ENCODE results near the gene CDH16.

CDH16 gene

GRCh38 chr16:66903544-66904427 lies 14.9 kb downstream of the CDH16 start:
- no peak for DNase-seq
- Histone ChIP-seq H3K27ac (peak overlapping the region; percentile 99), H3K36me3 (no peaks in the 10 kb centered on the region)

DNA sequence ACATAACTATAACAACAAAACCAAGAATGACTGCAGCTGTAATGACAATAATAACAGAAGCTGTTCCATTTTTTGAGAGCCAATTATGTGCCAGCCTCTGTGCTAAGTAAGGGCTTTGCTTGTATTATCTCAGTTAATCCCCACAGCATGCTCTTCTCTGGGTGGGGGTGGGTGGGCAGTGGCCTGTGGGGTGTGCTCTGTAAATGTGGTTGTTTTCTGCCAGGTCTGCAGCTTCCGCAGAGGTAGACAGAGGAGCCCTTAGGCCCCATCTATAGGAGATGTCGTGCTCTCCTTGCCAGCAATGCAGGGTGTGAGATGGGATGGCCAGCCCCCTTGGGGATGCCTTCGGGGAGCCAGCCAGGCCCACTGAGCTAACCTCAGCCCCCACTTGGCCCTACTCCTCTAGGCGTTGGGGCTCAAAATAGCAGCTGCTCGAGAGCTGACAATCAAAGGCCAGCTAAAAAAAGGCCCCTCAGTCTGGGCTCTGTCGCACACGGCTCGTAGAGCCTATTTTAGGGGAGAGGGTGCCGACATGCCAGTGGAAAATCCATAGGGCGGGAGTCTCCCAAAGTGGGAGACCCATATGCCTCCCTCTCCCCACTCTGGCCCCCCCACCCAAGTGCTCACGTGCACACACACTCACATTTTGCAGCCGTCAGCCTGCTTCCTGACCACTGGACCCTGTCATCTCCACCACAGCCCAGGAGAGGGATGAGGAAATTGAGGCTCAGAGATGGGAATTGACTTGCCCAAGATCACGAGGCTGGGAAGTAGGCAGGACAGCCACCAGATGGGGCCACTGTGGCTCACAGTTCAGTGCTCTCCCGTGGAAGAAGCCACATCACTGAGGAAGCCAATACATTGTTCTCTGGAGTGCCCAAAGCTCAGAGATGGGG lies 15.8 kb downstream of the CDH16 start:
- no peaks in the 10 kb centered on the region for H3K9me3 ChIP-seq (ENCODE audit: severe bottlenecking)
- no peaks in the 10 kb centered on the region for H3K36me3 ChIP-seq
- peak; percentile 58 for DNase-seq
- peak; percentile 37; the same call in 1 of the 2 replicates for TF ChIP-seq CTCF (IDR thresholded peaks at IDR 0.05; ENCODE audit: low read depth, low read length)
- no peak overlapping the region for H3K4me3 ChIP-seq (ENCODE audit: low read depth, low read length)
- H3K27me3 ChIP-seq (ENCODE audit: insufficient read depth, low read depth, severe bottlenecking): no peaks in the 10 kb centered on the region
- peak overlapping the region; percentile 99 for H3K27ac ChIP-seq

More at GRCh38 chr16:66903544-66904427, 14.9 kb downstream of the CDH16 start:
- H3K27me3 ChIP-seq (ENCODE audit: insufficient read depth, low read depth, severe bottlenecking): no peaks in the 10 kb centered on the region
- H3K4me3 ChIP-seq (ENCODE audit: low read depth, low read length): no peak overlapping the region
- TF ChIP-seq CTCF (IDR thresholded peaks at IDR 0.05; ENCODE audit: low read depth, low read length): no peak
- H3K9me3 ChIP-seq (ENCODE audit: severe bottlenecking): no peaks in the 10 kb centered on the region

DNA sequence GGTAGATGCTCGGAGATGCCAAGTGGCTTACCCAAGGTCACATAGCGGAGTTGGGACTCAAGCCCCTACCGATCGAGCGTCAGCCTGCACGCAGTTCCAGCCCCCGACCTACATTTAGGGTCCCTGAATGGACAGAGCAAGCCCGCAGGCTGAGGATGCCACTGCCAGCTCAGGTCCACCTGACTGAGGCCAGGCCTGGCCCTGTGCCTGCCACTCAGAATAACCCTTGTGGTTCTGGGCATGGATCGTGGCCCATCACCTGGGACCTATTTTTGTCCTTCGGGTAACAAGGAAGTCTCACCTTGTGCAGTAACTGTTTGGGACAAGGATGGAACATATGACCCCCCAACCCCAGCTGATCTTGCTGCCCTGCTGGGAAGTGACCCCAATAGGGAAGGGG lies 17.1 kb downstream of the CDH16 start:
- no peak for DNase-seq
- no peaks in the 10 kb centered on the region for H3K27me3 ChIP-seq (ENCODE audit: insufficient read depth, low read depth, severe bottlenecking)
- H3K27ac ChIP-seq: peak overlapping the region; percentile 99
- no peak overlapping the region for H3K4me3 ChIP-seq (ENCODE audit: low read depth, low read length)
- no peaks in the 10 kb centered on the region for H3K9me3 ChIP-seq (ENCODE audit: severe bottlenecking)
- H3K36me3 ChIP-seq: no peaks in the 10 kb centered on the region
- TF ChIP-seq CTCF (IDR thresholded peaks at IDR 0.05; ENCODE audit: low read depth, low read length): no peak

DNA sequence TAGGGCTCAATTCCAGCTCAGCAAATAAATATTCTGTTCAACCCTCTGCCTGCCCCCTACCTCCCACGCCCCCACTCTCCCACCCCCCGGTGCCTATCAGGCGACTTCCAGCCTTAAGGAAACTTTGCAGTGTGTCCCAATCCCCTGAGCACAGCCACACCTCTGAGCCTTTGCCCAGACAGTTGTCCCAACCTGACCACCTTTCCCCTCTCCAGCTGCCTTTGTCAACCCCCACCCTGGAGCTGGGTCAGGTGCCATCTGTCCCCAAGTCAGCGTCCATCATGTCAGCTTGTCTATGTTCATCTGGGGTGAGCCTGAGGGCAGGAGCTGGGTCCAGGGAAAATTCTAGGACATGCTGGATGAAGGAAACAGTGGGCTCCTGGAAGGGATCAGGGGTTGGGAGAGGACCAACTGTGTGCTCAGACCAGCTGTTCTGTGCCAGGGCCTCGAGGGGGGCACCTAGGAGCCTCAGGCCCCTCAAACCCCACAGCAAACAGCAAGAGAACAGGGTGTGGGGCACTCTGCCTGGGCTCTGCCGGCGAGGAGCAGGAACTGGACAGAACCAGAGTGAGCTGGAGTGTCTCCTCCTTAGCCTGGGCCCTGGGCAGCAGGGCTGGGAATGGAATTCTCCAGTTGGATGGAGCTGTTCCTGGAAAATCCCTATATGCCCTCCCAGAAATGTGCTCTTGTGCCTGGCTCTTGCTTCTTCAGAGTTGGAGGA lies 17.8 kb downstream of the CDH16 start:
- H3K27ac ChIP-seq: peak overlapping the region; percentile 99
- peak; percentile 98 for DNase-seq

More for the DNA sequence above, 17.8 kb downstream of the CDH16 start:
- no peak for TF ChIP-seq CTCF (IDR thresholded peaks at IDR 0.05; ENCODE audit: low read depth, low read length)
- no peaks in the 10 kb centered on the region for H3K27me3 ChIP-seq (ENCODE audit: insufficient read depth, low read depth, severe bottlenecking)
- peak overlapping the region; percentile 42; the same call in 1 of the 2 replicates for H3K4me3 ChIP-seq (ENCODE audit: low read depth, low read length)
- H3K36me3 ChIP-seq: no peaks in the 10 kb centered on the region
- H3K9me3 ChIP-seq (ENCODE audit: severe bottlenecking): no peaks in the 10 kb centered on the region

Data from WERI-Rb-1 (cell line).